HG03108 (cell line): ENCODE results near the gene NUTM1.
A peak's percentile ranks its signal among the peaks of the same experiment; 100 is the strongest.
"Not testable (repeated sequence)": the region's sequence is repeated elsewhere in the genome, so short reads cannot be mapped to it uniquely, and the experiment has no call there.

Experiments
- ATAC-seq: cut with Tn5 transposase; IDR thresholded peaks from one replicate; pipeline ENCODE4 v1.9.1; 2021; ENCODE audit warnings: moderate library complexity; ENCODE audit not compliant: unreplicated experiment

Gene NUTM1

GRCh38 chr15:34336231-34336990, 6.7 kb upstream of the NUTM1 start:
- no peak for ATAC-seq

GRCh38 chr15:34336991-34337556, 6.0 kb upstream of the NUTM1 start:
- ATAC-seq, result peak; percentile 1

- ATAC-seq, result peak; percentile 69
Observed at GRCh38 chr15:34337557-34338306, 5.4 kb upstream of the NUTM1 start, which contains the start of gene SLC12A6. Gene SLC12A6 (minus strand): TSS chr15:34337781. CDS start chr15:34336680, 1,101 bp downstream.

GRCh38 chr15:34338347-34338746, 4.8 kb upstream of the NUTM1 start:
- ATAC-seq, result no peak

- no peak for ATAC-seq
Observed at GRCh38 chr15:34339946-34340345, 3.2 kb upstream of the NUTM1 start.

GRCh38 chr15:34341381-34342212, 1.5 kb upstream of the NUTM1 start:
- no peak for ATAC-seq

- ATAC-seq, result not testable (repeated sequence)
Observed at GRCh38 chr15:34342213-34342736, 840 bp upstream of the NUTM1 start.

- no peak for ATAC-seq
Observed at GRCh38 chr15:34347951-34348638, 5.0 kb downstream of the NUTM1 start.

GRCh38 chr15:34348735-34349300, 5.7 kb downstream of the NUTM1 start:
- ATAC-seq, result no peak

- ATAC-seq, result no peak
Observed at GRCh38 chr15:34349769-34350168, 6.7 kb downstream of the NUTM1 start.

- not testable (repeated sequence) for ATAC-seq
Observed at GRCh38 chr15:34352996-34353395, 9.9 kb downstream of the NUTM1 start.

GRCh38 chr15:34353627-34354026, 10.5 kb downstream of the NUTM1 start:
- ATAC-seq, result no peak

- ATAC-seq, result no peak
Observed at GRCh38 chr15:34354286-34354685, 11.2 kb downstream of the NUTM1 start.

GRCh38 chr15:34355241-34355640, 12.1 kb downstream of the NUTM1 start:
- no peak for ATAC-seq

- no peak for ATAC-seq
Observed at GRCh38 chr15:34357653-34358052, 14.5 kb downstream of the NUTM1 start.

- ATAC-seq, result no peak
Observed at GRCh38 chr15:34358367-34358766, 15.3 kb downstream of the NUTM1 start.

- no peak for ATAC-seq
Observed at GRCh38 chr15:34358948-34359347, 15.8 kb downstream of the NUTM1 start.

- no peak for ATAC-seq
Observed at GRCh38 chr15:34359416-34359815, 16.3 kb downstream of the NUTM1 start.

GRCh38 chr15:34360298-34360697, 17.2 kb downstream of the NUTM1 start:
- ATAC-seq, result no peak

GRCh38 chr15:34361278-34361677, 18.2 kb downstream of the NUTM1 start:
- ATAC-seq, result no peak
